ENCODE results near the gene KIZ.

The KIZ gene

DNA sequence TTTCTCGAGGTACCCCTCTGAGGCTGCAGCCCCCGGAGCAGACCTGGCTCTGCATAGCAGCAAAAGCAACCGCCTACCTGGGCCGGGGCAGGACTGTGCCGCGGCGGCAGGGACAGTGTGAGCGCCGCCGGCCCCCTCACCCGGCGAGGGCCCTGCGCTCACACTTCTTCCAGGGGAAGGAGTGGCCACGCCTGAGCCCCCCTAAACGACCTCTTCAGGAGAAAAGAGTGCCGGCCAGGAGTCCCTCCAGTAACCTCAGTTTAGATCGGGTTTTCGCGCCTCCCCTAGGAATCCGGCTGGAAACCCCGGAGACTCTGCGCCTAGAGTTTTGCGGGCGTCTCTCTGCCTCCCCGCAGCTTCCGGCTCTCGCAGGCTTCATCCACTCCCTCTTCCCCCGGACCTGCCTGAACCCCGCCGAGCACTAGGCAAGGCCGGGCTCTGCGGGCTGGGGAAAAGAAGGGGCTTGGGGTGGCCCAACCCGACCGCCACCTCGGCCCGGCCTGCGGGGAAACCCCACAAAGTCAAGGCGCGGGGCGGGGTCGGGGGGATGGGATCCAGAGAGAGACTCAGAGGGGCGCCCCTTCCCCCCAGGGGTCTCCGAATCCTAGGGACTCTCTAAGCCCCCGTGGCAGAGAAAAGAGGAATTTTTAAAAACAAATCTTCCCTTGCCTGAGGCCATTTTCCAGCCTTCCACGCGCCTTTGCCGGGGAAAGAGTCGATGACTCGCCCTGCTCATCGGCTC is 20.3 kb upstream of the KIZ start:
- no peak for DNase-seq (ENCODE audit: low spot score)

DNA sequence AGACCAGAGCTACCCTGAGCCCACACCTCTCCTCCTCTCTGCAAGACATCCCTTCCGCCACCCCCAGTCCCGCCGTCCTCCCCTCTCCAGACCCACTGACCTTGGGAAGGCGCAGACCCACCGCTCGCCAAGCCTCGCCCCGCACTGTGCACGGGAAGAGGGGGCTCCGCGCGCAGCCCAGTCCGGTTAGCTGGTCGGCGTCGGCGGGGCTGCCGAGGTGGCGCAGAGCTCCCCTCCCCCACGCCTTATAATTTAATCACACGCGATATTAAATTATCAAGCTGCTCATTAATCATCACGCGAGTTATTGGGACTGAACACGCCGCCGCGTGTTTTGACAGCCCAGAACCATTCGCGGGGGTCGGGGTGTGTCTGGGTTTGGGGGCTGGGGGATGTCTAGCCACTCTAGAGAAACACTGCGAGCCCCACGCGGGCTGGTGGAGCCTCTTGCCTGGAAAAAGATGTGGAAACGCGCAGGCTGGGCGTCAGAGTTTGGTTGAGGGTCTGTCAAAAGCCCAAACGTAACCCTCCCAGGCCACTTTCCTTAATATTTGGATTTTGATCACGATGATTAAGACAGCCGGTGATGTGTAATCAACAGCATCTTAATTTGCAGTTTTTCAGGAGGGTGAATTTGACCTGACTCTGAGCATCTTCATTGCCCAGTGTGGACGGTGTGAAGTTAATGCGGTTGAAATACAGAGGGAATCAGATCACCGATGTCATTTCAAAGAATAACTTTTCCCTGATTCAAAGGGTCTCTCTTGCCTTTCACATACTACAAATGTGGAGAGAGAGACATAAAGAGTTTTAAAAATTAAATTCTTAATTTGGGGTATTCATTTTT is 19.5 kb upstream of the KIZ start, which contains the start of gene LINC00237:
LINC00237 (minus strand) TSS at position 188 of the 847 bp plus-strand sequence.
- DNase-seq (ENCODE audit: low spot score), result no peak

DNA sequence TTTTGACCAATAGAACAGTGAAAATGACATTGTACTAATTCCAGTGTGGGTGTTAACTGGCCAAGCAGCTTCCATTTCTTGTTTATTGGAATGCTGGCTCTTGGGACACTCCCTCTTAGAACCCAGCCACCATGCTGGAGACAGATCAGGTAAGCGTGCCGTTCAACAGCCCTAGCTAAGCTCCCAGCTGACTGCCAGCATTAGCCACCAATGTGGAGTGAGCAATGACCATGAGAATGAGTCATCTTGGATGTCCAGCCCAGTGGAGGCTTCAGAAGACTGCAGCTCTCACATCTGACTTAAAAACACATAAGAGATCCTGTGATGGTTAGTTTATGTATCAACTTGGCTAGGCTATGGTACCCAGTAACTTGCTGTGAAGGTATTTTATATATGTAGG is 16.7 kb upstream of the KIZ start:
- DNase-seq (ENCODE audit: low spot score), result peak; percentile 83

DNA sequence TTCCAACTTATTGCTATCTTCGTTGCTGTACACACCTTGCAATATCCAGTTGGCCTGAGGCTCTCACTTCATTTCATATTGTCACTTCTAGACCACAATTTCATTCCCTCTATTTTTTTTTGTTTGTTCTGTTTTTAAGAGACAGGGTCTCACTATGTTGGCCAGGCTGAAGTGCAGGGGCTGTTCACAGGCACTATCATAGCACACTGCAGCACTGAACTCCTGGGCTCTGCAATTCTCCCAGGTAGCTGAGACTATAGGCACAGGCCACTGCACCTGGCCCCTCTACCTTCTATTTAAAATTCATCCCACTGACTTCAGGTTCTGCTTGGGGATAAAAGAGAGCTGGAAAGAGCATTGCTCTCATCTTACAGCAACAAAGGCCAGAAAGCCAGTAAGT is 15.1 kb upstream of the KIZ start:
- DNase-seq (ENCODE audit: low spot score), result no peak

DNA sequence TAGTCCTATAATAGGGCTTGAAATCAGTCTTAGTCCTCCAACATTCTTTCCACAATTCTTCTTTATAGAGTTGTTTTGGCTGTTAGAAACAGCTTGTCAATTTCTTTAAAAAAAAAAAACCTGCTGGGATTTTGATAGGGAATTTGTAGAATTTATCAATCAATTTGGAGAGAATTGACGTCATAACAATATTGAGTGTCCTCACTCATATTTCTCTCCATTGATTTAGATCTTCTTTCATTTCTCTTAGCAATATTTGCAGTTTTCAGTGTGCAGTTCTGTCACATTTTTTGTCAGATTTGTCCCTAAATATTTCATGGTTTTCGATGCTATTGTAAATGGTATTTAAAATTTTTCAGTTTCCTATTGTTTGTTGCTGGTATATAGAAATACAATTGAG is 14.5 kb upstream of the KIZ start:
- no peak for DNase-seq (ENCODE audit: low spot score)

DNA sequence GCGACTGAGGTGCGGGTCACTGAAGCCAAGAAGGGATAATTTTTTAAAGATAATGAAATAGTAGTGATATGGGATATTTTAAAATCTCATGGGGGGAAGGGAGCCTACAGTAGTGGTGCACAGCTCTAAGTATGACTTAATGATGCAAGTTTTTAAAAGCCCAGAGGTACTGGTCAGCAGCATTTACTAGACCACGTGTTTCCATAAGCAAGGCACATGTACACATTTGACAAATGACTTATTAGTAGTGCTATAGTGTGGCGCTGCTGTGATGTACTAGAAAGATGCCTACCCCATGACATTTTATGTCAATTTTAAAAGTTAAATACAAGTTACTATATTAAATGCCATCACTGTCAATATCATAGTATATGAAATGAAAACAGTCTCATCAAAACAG is 12.2 kb upstream of the KIZ start:
- no peak for DNase-seq (ENCODE audit: low spot score)

DNA sequence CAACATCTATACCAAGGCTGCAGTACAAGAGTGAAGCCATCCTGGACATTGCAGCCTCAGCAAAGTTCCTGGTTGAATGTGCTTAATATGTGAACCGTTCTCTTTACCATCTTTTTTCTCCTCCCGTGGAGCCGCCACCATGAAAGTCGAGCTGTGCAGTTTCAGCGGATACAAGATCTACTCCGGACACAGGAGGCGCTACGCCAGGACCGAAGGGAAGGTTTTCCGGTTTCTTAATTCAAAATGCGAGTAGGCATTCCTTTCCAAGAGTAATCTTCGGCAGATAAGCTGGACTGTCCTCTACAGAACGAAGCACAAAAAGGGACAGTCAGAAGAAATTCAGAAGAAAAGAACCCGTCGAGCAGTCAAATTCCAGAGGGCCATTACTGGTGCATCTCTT is 11.3 kb upstream of the KIZ start:
- DNase-seq (ENCODE audit: low spot score), result no peak

DNA sequence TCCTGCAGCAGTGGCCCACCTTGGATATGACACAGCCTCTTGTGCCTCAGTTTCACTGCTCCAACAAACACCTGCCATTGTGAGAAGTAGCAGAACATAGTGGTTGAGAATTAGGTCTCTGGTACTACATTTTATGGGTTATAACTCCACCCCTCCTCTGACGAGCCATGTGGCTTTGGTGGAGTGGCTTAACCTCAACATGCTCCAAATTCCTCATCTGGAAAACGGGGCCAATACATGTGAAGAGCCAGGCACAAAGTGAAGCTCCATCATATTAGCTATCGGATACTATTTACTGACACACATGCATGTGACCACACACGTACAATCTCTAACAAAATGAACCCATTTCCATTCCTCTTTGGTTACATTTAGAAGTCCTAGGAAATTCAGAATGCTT is 8.4 kb upstream of the KIZ start:
- DNase-seq (ENCODE audit: low spot score), result peak; percentile 90

DNA sequence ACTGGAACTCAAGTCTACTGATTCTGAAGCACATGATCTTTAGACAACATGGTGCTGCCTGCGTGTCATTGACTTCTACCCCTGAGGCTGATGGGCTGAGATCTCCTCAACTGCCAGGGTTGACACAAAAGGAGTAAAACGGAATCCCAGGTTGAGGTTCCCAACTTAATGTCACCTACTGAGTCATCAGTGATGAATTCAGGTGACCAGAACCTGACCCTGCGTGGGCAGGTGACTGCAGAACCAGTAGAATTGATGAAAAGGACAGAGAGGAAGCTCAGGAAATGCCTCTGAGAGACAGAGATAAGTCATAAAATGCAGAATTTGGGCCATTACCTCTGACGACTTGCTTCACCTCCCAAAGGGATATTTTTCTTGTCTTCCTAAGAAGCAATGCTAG is 7.7 kb upstream of the KIZ start:
- DNase-seq (ENCODE audit: low spot score), result peak; percentile 95

DNA sequence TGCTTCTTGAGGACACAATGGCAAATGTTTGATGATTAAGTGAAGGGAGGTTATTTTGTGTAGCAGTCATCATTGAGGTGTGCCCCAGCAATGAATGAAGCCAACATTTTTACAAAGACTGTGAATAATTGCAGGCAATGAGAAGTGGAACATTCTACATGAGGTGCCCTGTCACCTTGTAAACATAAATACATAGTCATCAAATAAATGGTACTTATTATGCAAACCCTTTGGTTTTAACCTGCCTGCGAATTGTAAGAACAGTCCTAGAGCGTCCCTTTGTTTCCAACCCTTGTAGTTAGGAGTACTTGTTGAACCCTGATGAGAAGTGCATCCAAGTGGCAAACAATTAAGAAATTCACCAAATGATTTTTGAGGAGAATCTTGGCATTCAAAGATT is 7.1 kb upstream of the KIZ start:
- no peak for DNase-seq (ENCODE audit: low spot score)

DNA sequence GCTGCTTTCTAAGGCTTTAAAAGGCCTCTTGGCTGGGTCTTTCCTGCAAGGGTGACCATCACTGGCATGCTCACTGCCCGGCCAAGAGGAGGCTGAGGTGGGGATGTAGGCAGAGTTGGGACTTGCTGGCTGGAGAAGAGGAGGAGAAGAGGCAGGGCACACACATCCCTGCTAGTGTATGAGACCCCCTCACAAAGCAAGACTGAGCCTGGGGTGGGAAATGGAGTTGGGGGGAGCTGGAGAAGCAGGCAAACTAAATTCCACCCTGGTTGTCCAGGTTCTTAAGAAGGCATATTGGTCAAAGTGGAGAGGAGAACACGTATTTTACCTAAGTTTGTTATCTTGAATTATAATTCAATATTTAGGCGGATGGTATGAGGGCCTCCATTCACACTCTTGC is 1.7 kb upstream of the KIZ start:
- DNase-seq (ENCODE audit: low spot score), result no peak

DNA sequence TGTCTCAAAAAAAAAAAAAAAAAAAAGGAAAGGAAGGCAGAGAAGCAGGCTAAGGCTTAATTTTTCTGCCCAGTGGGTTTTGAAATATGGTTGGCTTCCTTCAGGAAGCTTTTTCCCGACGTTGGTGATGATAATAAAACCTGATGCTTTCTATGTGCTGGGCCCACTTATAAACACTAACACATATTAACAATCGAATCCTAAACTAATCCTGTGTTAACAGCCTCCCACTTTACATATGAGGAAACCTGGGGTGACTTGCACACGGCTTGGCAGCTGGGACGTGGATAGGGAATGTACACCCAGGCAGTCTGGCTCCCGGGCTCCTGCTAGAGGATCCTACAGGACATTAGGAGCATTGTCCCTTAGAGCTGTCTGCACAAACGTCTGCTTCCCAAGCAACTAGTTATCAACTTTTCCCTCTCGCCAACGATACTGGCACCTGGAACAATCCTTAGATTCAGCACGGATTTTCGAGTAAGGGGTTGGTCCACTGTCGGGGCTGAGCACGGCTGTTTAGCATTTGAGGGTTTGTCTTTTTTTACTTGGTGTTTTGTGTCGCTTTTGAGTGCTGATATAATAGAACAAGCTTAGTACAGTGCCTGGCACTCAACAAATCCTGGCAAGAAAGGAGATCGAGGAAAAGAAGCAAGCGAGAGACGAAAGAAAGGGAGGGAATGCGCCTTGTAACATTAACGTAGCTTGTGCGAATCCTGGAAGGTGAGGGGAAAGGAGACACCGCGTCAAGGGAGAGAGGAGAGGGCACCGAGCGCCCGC is 622 bp upstream of the KIZ start:
- DNase-seq (ENCODE audit: low spot score), result peak; percentile 96

DNA sequence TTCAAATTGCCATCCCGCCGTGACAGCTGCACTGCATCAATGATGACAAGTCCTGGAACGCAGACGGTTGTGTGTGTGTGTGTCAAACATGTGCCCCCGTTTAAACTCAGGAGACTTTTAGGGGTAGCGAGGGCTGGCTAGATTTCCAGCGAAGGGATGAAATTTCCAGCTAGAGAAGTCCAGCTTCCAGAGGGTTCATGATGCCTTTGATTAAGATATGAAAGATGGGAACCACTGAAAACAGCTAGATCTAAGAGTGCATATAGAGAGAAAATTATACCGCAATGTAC is 644 bp downstream of the KIZ start:
- DNase-seq (ENCODE audit: low spot score), result no peak

DNA sequence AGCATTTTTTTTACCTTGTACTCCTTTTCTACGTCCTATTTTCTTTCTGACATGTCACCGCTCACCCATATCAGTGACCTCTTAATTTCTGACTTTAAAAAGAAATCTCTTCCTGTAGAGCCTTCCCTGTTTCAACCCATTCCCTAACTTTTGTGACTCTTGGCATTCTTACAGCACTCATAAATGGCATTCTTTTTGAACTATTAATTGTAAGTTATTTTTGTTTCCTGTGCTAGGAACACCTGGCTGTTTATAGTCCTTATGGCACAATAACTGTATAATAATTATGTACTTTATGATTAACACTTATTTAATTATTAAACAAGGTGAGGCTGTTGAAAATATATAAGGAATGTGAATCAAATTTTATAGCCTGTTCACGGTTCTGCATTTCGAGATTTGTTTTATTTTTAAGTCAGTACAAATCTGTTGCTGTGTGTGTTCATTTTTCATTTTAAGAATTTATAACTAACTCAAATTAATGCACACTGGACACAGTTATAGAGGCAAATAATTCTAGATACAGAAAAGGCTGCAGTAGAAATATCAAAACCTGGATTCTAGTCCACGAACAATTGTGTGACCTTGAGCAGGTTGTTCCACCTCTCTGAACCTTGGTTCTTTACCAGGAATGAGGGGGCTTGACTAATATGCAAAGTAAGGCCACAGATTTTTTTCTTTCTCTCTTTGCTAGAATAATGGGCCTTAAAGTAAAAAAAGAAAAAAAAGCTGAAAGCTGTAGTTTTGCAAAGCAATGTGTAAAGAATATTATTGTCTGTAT is 1.5 kb downstream of the KIZ start:
- DNase-seq (ENCODE audit: low spot score), result no peak

DNA sequence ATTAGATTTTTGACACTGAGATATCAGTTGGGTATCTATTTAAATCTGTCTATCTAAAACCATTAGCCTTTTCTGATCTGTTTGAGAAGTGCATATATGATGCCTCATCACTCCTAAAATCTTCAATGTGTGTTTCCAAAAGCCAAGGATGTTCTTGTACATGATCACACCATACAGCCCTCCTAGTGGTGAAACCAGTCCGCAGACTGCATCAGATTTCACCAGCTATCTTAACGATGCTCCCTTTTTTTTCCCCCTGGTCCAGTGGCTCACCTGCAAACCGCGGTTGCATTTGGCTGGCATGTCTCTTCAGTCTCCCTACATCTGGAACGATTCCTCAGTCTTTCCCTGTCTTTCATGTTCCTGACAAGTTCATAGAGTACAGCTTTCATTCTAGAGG is 4.0 kb downstream of the KIZ start:
- DNase-seq (ENCODE audit: low spot score), result peak; percentile 20

DNA sequence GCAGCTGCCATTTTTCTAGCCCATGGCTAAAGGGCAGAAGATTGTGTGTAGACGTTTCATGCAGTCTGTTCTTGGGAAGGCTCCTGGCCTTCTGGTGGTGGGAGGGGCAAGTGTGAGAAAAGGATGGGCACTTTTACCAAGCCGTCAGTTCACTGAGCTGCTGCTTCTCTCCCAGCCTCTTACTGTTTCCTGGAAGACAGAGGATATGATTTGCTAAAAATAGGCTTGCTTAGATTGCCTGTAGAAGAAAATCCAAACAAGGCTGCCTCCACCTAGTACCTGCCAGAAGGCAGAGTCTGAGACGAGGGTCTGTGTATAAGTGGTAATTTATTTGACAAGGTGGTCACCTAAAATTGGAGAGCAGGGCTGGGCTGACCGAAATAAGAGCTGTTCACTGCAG is 7.5 kb downstream of the KIZ start:
- DNase-seq (ENCODE audit: low spot score), result no peak

DNA sequence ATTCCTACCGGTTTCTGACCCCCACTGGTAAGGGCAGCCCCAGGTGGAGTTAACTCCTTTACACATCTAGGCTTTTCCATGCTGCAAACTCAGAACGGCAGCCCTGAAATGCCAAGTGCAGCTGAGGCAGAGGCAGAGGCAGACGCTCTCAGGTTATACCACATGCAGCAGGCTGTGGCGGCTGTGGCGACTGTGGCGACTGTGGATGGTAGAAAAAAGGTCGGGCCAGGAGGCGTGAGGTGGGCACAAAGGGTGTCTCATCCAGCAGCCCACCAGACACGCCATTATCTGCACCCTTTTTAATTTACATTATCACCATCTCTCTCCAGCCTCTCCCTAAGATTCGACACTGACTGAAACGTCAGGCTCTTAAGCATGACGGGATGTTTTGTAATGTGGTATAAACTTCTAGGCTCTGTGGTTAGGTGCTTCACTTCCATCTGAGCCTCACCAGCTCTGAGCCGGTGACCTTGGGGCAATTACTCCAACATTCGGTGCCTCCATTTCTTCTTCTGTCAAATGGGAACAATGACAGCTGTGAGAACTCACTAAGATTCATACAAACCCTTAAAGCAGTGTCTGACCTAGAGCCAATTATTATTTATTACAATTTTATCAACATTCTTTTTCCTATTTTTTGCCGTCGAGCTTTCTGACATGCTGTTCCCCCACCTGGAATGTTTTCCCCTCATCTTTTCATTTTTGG is 8.2 kb downstream of the KIZ start:
- no peak for DNase-seq (ENCODE audit: low spot score)

DNA sequence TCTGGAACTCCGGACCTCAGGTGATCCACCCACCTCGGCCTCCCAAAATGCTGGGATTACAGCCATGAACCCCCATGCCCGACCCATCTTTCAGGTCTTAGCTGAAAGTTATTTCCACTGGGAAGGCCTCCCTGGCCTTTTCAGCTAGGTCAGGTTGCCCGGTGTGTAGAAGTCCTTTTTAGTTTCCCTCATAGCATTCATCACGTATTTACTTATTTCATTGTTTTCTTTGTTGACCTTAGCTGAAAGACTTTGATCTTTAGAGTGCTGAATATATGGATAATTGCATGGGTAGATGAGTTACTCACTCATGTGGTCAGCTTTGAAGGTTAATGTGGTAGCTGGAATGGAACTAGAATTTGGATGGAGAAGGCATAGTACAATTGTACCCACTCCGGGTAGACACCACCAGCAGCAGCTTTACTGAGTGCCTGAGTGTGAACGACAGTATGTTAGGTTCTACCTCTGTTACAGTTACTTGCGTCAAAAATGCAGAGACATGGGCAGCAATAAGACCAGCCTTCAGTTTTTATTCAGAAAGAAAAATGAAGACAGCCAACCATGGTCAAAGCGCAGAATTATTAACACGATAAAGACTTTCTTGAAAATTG is 9.1 kb downstream of the KIZ start:
- peak; percentile 100 for DNase-seq (ENCODE audit: low spot score)

DNA sequence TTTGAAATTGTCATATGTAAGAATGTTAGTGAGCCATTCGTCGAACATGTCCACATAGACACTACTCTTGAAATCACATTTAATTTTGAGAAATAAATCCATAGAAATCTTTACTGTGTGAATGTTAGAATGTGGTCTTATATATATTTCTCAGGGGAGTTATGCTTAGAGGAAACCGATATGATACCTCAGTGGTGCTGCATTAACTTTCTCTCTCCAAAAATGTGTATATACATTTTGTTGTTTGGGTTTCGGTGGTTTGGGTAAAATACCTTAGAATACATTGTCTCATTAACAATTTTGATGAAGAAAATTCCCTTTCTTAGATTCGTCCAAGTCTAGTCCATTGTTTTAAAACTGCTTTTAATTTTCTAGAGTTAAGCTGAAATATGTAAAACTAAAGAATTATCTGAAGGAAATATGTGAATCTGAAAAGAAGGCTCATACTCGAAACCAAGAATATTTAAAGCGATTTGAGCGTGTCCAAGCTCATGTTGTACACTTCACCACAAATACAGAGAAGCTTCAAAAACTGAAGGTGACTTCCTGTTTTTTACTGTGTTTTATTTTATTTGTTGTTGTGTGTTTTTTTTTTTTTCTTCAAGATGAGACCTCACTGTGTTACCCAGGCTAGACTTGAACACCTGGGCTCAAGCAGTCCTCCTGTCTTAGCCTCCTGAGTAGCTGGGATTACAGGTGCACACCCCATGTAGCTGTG is 10.3 kb downstream of the KIZ start:
- DNase-seq (ENCODE audit: low spot score), result no peak

DNA sequence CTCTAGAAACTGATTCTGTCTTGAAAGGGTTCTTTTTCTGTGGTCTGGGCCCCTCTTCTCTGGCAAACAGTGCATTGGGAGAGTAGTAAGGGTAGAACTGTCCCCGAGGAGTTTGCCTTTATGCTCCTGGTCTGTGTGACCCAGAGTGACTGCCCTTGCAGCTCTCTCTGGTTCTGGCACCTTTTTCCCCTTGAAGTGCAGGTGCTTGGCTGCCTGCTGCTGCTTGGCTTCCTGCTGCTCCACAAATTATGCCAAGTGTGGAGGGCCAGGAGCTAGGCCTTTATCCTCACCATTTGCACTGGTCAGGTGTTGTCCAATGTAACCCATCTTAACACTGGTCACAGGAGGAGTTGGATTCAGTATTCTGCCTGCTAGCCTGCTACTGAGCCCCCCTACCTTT is 11.2 kb downstream of the KIZ start:
- DNase-seq (ENCODE audit: low spot score), result no peak
